CD14-positive monocyte (primary cell): ENCODE measurements around the gene WDR55. TPM values are rescaled to one million over a fixed set of nuclear protein-coding genes. Genes with fewer than 3 reads are reported as not detected.

Source experiments
- DNase-seq, 3 donors: peaks; one replicate each; pipeline ENCODE4 v3.0.0-alpha.2; 2011 to 2022
- H2AFZ ChIP-seq: 2 replicates; pipeline ENCODE4 v1.6.0; 2012; ENCODE audit warnings: mild to moderate bottlenecking, low read depth, low read length, inconsistent platforms; ENCODE audit not compliant: insufficient read depth, poor library complexity, severe bottlenecking
- H3K27ac ChIP-seq, 2 donors: 1 replicate in 1 of 2; 2 replicates in 1 of 2; pipeline ENCODE4 v1.5.1; 2012 to 2013; ENCODE audit warnings: low read length in 2 of 2, control low read depth in 1 of 2, inconsistent platforms in 1 of 2, low read depth in 1 of 2, mild to moderate bottlenecking in 1 of 2
- H3K27me3 ChIP-seq, 2 donors: one replicate each; pipeline versions ENCODE4 v1.6.0 to v1.6.1; 2011 to 2013; ENCODE audit warnings: low read length in 2 of 2; ENCODE audit not compliant: control insufficient read depth in 2 of 2, insufficient read depth in 2 of 2
- H3K36me3 ChIP-seq, 2 donors: replicated peaks in 1 of 2; 1 replicate in 1 of 2; 2 replicates in 1 of 2; pipeline versions ENCODE4 v1.5.1 to v1.6.1; 2012 to 2013; ENCODE audit warnings: low read length in 2 of 2, control low read depth in 1 of 2, inconsistent platforms in 1 of 2, mild to moderate bottlenecking in 1 of 2; ENCODE audit not compliant: insufficient read depth in 2 of 2, control insufficient read depth in 1 of 2
- H3K4me1 ChIP-seq, 2 donors: 1 replicate in 1 of 2; 2 replicates in 1 of 2; pipeline versions ENCODE4 v1.5.1 to v1.6.1; 2012 to 2013; ENCODE audit warnings: low read length in 2 of 2, control low read depth in 1 of 2, inconsistent platforms in 1 of 2, mild to moderate bottlenecking in 1 of 2, moderate library complexity in 1 of 2; ENCODE audit not compliant: insufficient read depth in 2 of 2, control insufficient read depth in 1 of 2
- H3K4me2 ChIP-seq: replicated peaks from 2 replicates; pipeline ENCODE3; 2012; ENCODE audit warnings: low read length, moderate library complexity, mild to moderate bottlenecking; ENCODE audit not compliant: poor library complexity, severe bottlenecking; ENCODE audit errors: extremely low read depth
- H3K4me3 ChIP-seq, 3 experiments: fragments of 200-600 bp in 1 of 3; sonication (generic) in 1 of 3; replicated peaks in 1 of 3; 1 replicate in 2 of 3; 2 replicates in 1 of 3; pipeline ENCODE4 v1.5.1; 2011 to 2013; ENCODE audit warnings: low read length in 3 of 3, mild to moderate bottlenecking in 3 of 3, control low read depth in 2 of 3, low read depth in 2 of 3, inconsistent platforms in 1 of 3, moderate library complexity in 1 of 3
- H3K79me2 ChIP-seq: 2 replicates; pipeline ENCODE4 v1.6.0; 2012; ENCODE audit warnings: mild to moderate bottlenecking, control low read depth, inconsistent platforms, low read length, moderate library complexity; ENCODE audit not compliant: insufficient read depth
- H3K9ac ChIP-seq: 2 replicates; pipeline ENCODE4 v1.6.0; 2017; ENCODE audit warnings: low read length, mild to moderate bottlenecking; ENCODE audit not compliant: insufficient read depth, poor library complexity, severe bottlenecking
- H3K9me3 ChIP-seq, 2 donors: replicated peaks in 1 of 2; 1 replicate in 1 of 2; 2 replicates in 1 of 2; pipeline versions ENCODE4 v1.5.1 to v1.6.1; 2012 to 2013; ENCODE audit warnings: low read length in 2 of 2, control low read depth in 1 of 2; ENCODE audit not compliant: control insufficient read depth in 1 of 2, insufficient read depth in 1 of 2
- H4K20me1 ChIP-seq: 2 replicates; pipeline ENCODE4 v1.6.0; 2012; ENCODE audit warnings: mild to moderate bottlenecking, low read length, control low read depth, moderate library complexity; ENCODE audit not compliant: insufficient read depth
- H3K27ac Mint-ChIP-seq, 7 donors: one replicate each; pipeline ENCODE4 v1.8.0; 2020; ENCODE audit warnings: mild to moderate bottlenecking in 7 of 7, mixed read lengths in 7 of 7, moderate library complexity in 6 of 7, inconsistent platforms in 2 of 7
- H3K27me3 Mint-ChIP-seq, 3 donors: one replicate each; pipeline ENCODE4 v1.8.0; 2021 to 2022; ENCODE audit warnings: low read depth in 3 of 3, mild to moderate bottlenecking in 3 of 3, mixed read lengths in 3 of 3, moderate library complexity in 3 of 3, inconsistent platforms in 1 of 3
- H3K36me3 Mint-ChIP-seq, 2 donors: one replicate each; pipeline ENCODE4 v1.8.0; 2020; ENCODE audit warnings: mixed read lengths in 2 of 2, inconsistent platforms in 1 of 2, mild to moderate bottlenecking in 1 of 2
- H3K4me1 Mint-ChIP-seq: one replicate; pipeline ENCODE4 v1.8.0; 2020; ENCODE audit warnings: mild to moderate bottlenecking, mixed read lengths
- H3K4me3 Mint-ChIP-seq, 2 donors: one replicate each; pipeline ENCODE4 v1.8.0; 2020; ENCODE audit warnings: mild to moderate bottlenecking in 2 of 2, mixed read lengths in 2 of 2, moderate library complexity in 1 of 2
- H3K9me3 Mint-ChIP-seq, 7 donors: one replicate each; pipeline ENCODE4 v1.8.0; 2020 to 2022; ENCODE audit warnings: mixed read lengths in 7 of 7, mild to moderate bottlenecking in 6 of 7, moderate library complexity in 6 of 7, inconsistent platforms in 2 of 7
- WGBS: methylation state at CpG from one replicate; pipeline ENCODE4 v1.1.5; 2013; ENCODE audit warnings: missing lambda C conversion rate; ENCODE audit not compliant: insufficient coverage; 5-methylcytosine and 5-hydroxymethylcytosine counted together
- intact Hi-C, 2 donors: fragments of 100-400 bp; cut with micrococcal nuclease; formaldehyde crosslinking; loops; one replicate each; pipeline versions ENCODE4 v1.15.0 to v1.15.1; 2023
- polyA plus RNA-seq, 3 donors: library from polyadenylated mRNA; depleted of rRNA in 1 of 3; unstranded in 2 of 3; stranded (reverse) in 1 of 3; fragments of 300-500 nt in 2 of 3; fragments of >200 nt in 1 of 3; fragmentation: Illumina TruSeq in 2 of 3; gene quantifications; 1 replicate in 2 of 3; 2 replicates in 1 of 3; pipeline ENCODE4 v1.2.3, GENCODE V29; 2012 to 2021
- TF ChIP-seq, protein P1 (sequence below): fragments of 200-600 bp; IDR thresholded peaks from one replicate; pipeline ENCODE4 v1.8.0; 2022; ENCODE audit warnings: antibody characterized with exemption, mild to moderate bottlenecking

The WDR55 gene
- polyA plus RNA-seq, 3 donors: 11.2 to 36.8 (median 13.3) TPM

DNA sequence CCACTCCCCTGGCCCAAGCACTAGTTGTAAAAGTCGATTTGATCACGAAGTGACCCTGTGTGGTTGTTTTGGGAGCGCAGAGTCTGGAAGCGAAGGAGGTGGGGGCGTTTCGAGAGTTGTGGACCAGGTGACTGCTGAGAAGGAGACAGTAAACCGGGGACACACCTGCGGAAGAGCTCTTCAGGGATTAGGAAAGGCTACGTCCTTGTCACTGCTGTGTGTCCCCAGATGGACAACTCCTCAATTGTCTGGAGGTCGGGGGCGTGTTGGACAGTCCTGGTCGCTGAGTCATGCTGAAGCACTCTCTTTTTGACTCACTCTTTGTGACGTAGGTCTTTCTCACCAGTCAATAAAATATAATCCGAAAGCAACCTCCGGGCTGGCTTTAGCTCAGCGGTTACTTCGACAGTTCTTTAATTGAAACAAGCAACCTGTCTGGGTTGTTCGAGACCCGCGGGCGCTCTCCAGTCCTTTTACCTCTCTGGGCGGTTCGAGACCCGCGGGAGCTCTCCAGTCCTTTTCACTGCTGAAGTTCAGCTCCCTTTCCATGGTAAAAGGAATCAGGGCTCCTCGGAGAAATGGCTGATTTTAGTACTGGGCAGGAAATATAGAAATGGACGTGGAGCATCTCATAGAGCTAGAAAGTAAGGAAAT is 46.3 kb downstream of the WDR55 start:
- H3K27me3 Mint-ChIP-seq: peaks cover 1 to 7% (median 5%) of the 10 kb centered on the region in 3 donors
- peak overlapping the region; percentile 88 for H3K4me2 ChIP-seq
- H3K9me3 Mint-ChIP-seq: peaks cover 0 to 7% (median 0%) of the 10 kb centered on the region in 7 donors
- H3K36me3 Mint-ChIP-seq: peaks cover 11 to 19% of the 10 kb centered on the region in 2 donors
- H3K4me1 ChIP-seq: peaks cover 5 to 13% of the 10 kb centered on the region in 2 donors
- H3K27me3 ChIP-seq: no peaks in the 10 kb centered on the region
- peak overlapping the region; percentile 87 for H2AFZ ChIP-seq
- peaks cover 13% of the 10 kb centered on the region for H3K4me1 Mint-ChIP-seq
- intact Hi-C loops: loop anchor here (5.0 to 10.0 kb wide), 3 partner anchors 146 to 346 kb away; partner anchors contain the start of genes ANKHD1 (in 1 of the 2), APBB3 (in 1 of the 2), SLC35A4 (in 1 of the 2) and SLC4A9 (in 1 of the 2)
- H3K36me3 ChIP-seq: peaks cover 6 to 19% of the 10 kb centered on the region in 2 donors
- peak overlapping the region; percentile 85 to 86 for H3K27ac ChIP-seq
- DNase-seq: peak; percentile 90 to 98 (median 95)
- H3K27ac Mint-ChIP-seq: peak overlapping the region; percentile 85 to 99 (median 98)
- no peaks in the 10 kb centered on the region for H4K20me1 ChIP-seq
- TF ChIP-seq, protein P1, sequence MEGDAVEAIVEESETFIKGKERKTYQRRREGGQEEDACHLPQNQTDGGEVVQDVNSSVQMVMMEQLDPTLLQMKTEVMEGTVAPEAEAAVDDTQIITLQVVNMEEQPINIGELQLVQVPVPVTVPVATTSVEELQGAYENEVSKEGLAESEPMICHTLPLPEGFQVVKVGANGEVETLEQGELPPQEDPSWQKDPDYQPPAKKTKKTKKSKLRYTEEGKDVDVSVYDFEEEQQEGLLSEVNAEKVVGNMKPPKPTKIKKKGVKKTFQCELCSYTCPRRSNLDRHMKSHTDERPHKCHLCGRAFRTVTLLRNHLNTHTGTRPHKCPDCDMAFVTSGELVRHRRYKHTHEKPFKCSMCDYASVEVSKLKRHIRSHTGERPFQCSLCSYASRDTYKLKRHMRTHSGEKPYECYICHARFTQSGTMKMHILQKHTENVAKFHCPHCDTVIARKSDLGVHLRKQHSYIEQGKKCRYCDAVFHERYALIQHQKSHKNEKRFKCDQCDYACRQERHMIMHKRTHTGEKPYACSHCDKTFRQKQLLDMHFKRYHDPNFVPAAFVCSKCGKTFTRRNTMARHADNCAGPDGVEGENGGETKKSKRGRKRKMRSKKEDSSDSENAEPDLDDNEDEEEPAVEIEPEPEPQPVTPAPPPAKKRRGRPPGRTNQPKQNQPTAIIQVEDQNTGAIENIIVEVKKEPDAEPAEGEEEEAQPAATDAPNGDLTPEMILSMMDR: no peak
- H3K9ac ChIP-seq: peak overlapping the region; percentile 74
- no peaks in the 10 kb centered on the region for H3K9me3 ChIP-seq
- peak overlapping the region; percentile 85 to 96 (median 86) for H3K4me3 ChIP-seq
- H3K4me3 Mint-ChIP-seq: peak overlapping the region; percentile 90 to 95
- WGBS: under 1% methylated on average over 26 of the region's 27 CpGs
- no peaks in the 10 kb centered on the region for H3K79me2 ChIP-seq

DNA sequence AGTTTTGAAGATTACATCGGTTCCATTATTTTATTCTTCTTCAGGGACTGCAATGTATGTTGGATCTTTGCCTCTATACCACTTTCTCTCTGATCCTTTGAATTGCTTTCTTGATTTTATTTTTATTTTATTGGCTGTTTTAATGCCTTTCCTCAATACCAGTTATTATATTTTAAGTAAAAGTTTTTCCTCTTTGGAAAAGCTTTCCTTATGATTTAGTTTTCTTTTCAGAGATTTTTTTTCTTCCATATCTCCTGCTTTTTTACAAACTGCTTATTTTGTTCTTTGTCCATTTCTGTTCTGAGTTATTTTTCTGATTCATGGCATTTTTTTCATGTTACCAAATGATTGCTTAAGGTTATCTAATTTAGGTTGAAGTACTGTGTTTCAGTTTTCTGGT is 47.1 kb downstream of the WDR55 start:
- Histone ChIP-seq H3K27ac (no peak overlapping the region), H3K9ac (no peak overlapping the region), H3K4me2 (peak overlapping the region; percentile 88), H3K4me1 (peaks cover 5 to 13% of the 10 kb centered on the region in 2 donors), H3K4me3 (peak overlapping the region in 1 of 3 experiments; percentile 85), H3K9me3 (no peaks in the 10 kb centered on the region), H3K36me3 (peaks cover 0 to 11% of the 10 kb centered on the region in 2 donors), H4K20me1 (no peaks in the 10 kb centered on the region), H3K27me3 (no peaks in the 10 kb centered on the region), H2AFZ (peak overlapping the region; percentile 87), H3K79me2 (no peaks in the 10 kb centered on the region)
- H3K36me3 Mint-ChIP-seq: peaks cover 4 to 11% of the 10 kb centered on the region in 2 donors
- peaks cover 13% of the 10 kb centered on the region for H3K4me1 Mint-ChIP-seq
- TF ChIP-seq, protein P1: no peak
- intact Hi-C loops: loop anchor here (5.0 to 10.0 kb wide), 3 partner anchors 147 to 347 kb away; partner anchors contain the start of genes ANKHD1 (in 1 of the 2), APBB3 (in 1 of the 2), SLC35A4 (in 1 of the 2) and SLC4A9 (in 1 of the 2)
- no peak for DNase-seq
- no CpG with 5 or more reads among the region's 1 CpG for WGBS
- peak overlapping the region in 4 of 7 donors; percentile 66 to 98 (median 90) for H3K27ac Mint-ChIP-seq
- H3K4me3 Mint-ChIP-seq: peak overlapping the region in 1 of 2 donors; percentile 90
- peaks cover 1 to 7% (median 5%) of the 10 kb centered on the region in 3 donors for H3K27me3 Mint-ChIP-seq
- peaks cover 0 to 7% (median 0%) of the 10 kb centered on the region in 7 donors for H3K9me3 Mint-ChIP-seq
